Fibroblast of pulmonary artery (primary cell): Measurements from ENCODE around the gene TSEN34.
"Not testable (repeated sequence)": the region's sequence is repeated elsewhere in the genome, so short reads cannot be mapped to it uniquely, and the experiment has no call there.

Experiments
- DNase-seq: peaks from one replicate; pipeline ENCODE4 v3.0.0-alpha.2; 2010; ENCODE audit warnings: low read depth
- H3K4me3 ChIP-seq: replicated peaks from 2 replicates; pipeline ENCODE4 v1.5.1; 2011; ENCODE audit warnings: low read depth, mild to moderate bottlenecking, control low read depth, low read length, moderate library complexity
- TF ChIP-seq, protein P1 (sequence below): IDR thresholded peaks from 2 replicates; pipeline ENCODE4 v1.5.1; 2011; ENCODE audit warnings: mild to moderate bottlenecking, control low read depth, low read length, inconsistent platforms; ENCODE audit errors: missing control alignments

TSEN34 gene

DNA sequence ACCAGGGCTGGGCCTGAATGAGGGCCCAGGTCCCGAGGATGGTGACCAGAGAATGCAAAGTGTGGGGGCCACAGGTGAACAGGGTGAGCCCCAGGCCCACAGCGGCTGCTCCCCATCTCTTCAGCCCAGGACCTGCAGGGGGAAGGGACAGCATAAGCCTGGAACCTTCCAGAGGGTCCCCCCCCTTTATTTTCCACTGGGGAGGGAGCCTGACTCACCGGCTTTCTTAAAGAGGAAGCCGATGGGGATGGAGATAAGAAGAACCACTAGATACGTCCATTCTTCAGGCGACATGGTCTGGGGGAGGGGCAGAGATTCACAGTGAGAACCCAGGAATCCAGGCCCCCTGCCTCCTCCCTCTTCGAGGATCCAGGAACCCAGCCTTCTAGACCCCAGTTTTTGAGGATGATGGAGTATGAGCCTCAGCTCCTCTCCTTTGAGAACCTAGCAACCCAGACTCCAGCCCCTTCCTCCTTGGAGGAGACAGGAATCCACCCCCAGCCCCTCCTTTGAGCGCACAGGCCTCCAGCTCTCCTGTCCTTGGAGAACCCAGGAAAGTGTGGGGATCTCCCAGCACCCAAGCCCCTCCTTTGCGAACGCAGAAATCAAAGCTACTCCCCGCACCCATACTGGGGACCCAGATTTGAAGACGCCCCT lies 2.8 kb upstream of the TSEN34 start:
- TF ChIP-seq, protein P1, sequence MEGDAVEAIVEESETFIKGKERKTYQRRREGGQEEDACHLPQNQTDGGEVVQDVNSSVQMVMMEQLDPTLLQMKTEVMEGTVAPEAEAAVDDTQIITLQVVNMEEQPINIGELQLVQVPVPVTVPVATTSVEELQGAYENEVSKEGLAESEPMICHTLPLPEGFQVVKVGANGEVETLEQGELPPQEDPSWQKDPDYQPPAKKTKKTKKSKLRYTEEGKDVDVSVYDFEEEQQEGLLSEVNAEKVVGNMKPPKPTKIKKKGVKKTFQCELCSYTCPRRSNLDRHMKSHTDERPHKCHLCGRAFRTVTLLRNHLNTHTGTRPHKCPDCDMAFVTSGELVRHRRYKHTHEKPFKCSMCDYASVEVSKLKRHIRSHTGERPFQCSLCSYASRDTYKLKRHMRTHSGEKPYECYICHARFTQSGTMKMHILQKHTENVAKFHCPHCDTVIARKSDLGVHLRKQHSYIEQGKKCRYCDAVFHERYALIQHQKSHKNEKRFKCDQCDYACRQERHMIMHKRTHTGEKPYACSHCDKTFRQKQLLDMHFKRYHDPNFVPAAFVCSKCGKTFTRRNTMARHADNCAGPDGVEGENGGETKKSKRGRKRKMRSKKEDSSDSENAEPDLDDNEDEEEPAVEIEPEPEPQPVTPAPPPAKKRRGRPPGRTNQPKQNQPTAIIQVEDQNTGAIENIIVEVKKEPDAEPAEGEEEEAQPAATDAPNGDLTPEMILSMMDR, result no peak
- DNase-seq, result peak; percentile 42
- H3K4me3 ChIP-seq, result peak overlapping the region; percentile 80

DNA sequence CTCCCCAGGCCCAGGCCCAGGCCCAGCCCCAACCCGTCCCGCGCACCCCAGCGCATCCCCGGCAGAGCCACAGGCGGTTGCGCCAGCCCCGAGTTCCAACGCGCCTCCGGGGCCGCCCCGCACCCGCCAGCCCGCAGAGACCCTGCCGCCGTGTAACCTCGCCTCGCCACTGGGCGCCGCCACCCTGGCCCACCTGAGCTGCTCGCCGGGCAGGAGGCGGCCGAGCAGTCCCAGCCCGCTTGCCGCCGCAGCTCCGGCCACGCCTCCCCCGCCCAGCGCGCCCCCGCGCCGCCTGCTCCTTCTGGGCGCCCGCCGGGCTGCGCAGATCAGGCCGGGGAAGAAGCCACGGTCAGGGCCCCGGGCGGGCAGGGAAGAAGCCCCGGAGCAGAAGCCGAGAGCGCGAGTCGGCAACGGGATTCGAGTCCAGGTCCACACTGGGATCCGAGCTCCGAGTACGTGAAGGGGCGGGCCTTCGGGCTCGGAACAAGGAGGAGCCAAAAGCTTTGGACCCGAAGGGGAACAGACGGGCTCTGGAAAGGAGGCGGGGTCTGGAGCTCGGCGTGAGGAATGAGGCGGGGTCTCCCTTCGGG lies 1.9 kb upstream of the TSEN34 start, which contains the start of gene MBOAT7:
Gene MBOAT7 (minus strand): TSS at position 436 of the 590 bp plus-strand sequence. CDS start 1,072 bp downstream, outside the sequence.
- DNase-seq, result no peak
- TF ChIP-seq, protein P1, result no peak
- H3K4me3 ChIP-seq, result peak within 1 kb of the TSS; percentile 84

DNA sequence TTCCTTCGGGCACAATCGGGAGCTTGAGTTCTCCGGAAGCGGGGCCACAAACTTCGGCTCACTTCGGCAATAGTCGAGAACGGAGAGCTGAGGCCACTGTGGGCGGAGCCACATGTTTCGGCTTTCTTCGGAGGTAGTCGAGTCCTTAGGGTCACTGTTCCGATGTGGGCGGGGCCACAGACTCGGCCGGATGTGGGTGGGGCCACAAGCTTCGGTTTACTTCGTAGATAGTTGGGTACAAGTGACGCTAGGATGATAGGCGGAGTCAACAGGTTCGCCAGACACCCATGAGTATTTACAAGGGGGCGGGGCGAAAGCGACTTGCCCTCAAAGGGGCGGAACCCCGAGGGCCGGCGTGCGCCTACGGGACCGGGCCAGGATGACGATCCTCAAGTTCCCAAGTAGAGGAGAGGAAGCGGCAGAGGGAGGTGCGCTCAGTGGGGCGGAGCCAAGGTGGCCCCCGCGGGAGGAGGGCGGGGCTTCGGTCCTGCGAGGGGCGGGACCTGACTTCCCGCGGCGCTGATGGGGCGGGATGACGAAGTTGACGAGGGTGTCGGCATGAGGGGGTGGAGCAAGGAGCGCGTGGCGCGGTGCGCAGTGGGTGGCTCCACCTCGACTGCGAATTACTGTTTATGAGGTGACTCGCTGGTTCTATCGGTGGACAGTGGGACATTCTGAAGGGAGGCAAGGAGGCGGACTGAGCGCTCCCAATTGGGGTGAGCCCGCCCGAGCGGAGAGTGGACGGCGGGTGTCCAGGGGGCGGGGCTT lies 1.2 kb upstream of the TSEN34 start:
- peak overlapping the region; percentile 84 for H3K4me3 ChIP-seq
- peak; percentile 100 for DNase-seq
- TF ChIP-seq, protein P1, result no peak

DNA sequence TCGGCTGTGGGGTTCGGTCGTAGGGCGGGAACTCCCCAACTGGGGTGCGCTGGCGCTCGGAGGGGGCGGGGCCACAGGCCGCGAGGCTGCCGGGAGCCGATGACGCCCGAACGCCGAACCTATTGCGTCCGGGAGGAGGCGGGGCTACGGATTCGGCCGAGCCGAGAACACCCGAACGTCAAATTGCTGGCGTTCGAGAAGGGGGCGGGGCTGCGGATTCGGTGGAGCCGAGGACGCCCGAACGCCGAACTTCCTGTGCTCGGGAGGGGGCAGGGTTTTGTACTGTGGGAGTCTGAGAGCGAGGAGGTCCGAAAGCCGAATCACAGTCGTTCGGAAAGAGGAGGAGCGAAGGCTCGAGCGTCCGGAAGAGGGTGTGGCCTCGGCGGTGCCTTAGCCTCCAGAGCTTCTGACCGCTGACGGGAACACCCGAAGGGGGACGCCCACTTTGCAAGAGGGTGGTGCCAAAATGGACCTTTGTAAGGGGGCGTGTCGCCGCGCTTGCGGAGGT lies 551 bp upstream of the TSEN34 start:
- TF ChIP-seq, protein P1, result no peak
- H3K4me3 ChIP-seq, result peak overlapping the region; percentile 84
- DNase-seq, result peak; percentile 100

DNA sequence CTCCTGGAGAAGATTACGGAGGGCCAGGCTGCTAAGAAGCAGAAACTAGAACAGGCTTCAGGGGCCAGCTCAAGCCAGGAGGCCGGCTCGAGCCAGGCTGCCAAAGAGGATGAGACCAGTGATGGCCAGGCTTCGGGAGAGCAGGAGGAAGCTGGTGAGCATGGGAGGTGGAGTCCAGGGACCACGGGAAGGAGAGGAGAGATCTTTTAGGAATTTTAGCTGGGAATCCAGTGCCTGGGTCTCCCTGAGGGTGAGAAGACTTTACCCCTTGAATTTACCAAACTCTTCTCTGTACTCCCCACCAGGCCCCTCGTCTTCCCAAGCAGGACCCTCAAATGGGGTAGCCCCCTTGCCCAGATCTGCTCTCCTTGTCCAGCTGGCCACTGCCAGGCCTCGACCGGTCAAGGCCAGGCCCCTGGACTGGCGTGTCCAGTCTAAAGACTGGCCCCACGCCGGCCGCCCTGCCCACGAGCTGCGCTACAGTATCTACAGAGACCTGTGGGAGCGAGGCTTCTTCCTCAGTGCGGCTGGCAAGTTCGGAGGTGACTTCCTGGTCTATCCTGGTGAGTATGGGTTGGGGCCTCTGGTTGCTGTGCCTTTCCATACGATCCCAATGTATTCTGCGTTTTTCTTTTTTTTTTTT lies 824 bp downstream of the TSEN34 start:
- no peak for DNase-seq
- peak overlapping the region; percentile 84 for H3K4me3 ChIP-seq
- TF ChIP-seq, protein P1, result no peak

DNA sequence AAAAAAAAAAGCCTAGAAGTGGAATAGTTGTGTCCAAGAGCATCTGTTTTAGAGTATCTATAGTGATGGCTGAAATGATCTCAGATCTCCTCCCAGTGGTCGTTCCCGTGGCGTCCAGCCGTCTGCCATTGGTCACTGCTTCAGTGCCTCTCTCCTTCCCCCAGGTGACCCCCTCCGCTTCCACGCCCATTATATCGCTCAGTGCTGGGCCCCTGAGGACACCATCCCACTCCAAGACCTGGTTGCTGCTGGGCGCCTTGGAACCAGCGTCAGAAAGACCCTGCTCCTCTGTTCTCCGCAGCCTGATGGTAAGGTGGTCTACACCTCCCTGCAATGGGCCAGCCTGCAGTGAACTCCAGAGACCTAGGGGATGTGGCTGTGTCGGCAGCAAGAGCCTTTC lies 1.9 kb downstream of the TSEN34 start:
- no peak for DNase-seq
- TF ChIP-seq, protein P1, result no peak
- no peak overlapping the region for H3K4me3 ChIP-seq

DNA sequence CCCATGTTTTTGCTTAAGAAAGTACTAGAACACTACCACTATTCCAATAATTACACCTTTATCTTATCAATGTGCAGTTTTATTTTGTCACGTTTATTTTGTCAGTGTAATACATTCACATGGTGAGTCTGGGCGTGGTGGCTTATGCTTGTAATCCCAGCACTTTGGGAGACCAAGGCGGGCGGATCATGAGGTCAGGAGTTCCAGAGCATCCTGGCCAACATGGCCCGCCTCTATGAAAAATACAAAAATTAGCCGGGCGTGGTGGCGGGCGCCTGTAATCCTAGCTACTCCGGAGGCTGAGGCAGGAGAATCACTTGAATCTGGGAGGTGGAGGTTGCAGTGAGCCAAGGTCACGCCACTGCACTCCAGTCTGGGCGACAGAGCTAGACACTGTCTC lies 3.4 kb downstream of the TSEN34 start:
- H3K4me3 ChIP-seq, DNase-seq: not testable (repeated sequence)
